Subcutaneous abdominal adipose tissue (tissue), 5 donors: ENCODE results near the gene AGAP1.

Experiments
- H3K27ac ChIP-seq: one replicate; pipeline ENCODE4 v1.7.0; 2013; ENCODE audit warnings: low read depth, mild to moderate bottlenecking, inconsistent platforms, low read length, moderate library complexity
- H3K27me3 ChIP-seq, 5 donors: one replicate each; pipeline ENCODE4 v1.7.0; 2013; ENCODE audit warnings: low read length in 5 of 5, inconsistent platforms in 1 of 5; ENCODE audit not compliant: control insufficient read depth in 5 of 5, insufficient read depth in 4 of 5
- H3K36me3 ChIP-seq, 5 donors: one replicate each; pipeline ENCODE4 v1.7.0; 2013; ENCODE audit warnings: low read length in 5 of 5; ENCODE audit not compliant: control insufficient read depth in 5 of 5, insufficient read depth in 5 of 5
- H3K4me1 ChIP-seq, 5 donors: one replicate each; pipeline ENCODE4 v1.7.0; 2013; ENCODE audit warnings: low read length in 5 of 5, mild to moderate bottlenecking in 3 of 5, moderate library complexity in 1 of 5; ENCODE audit not compliant: control insufficient read depth in 5 of 5, insufficient read depth in 5 of 5
- H3K4me3 ChIP-seq, 5 donors: one replicate each; pipeline ENCODE4 v1.7.0; 2013; ENCODE audit warnings: low read length in 5 of 5, low read depth in 1 of 5
- H3K9ac ChIP-seq, 5 donors: one replicate each; pipeline ENCODE4 v1.7.0; 2013; ENCODE audit warnings: low read length in 5 of 5, mild to moderate bottlenecking in 4 of 5, moderate library complexity in 3 of 5
- H3K9me3 ChIP-seq, 5 donors: one replicate each; pipeline ENCODE4 v1.7.0; 2013; ENCODE audit warnings: low read length in 5 of 5; ENCODE audit not compliant: control insufficient read depth in 5 of 5
- donor health status: healthy.
- donor health status: healthy.
- donor health status: healthy.
- donor health status: healthy.
- donor health status: healthy.

AGAP1 gene

GRCh38 chr2:236073246-236073645 is 579.4 kb downstream of the AGAP1 start:
- Histone ChIP-seq H3K4me3 (no peak overlapping the region), H3K27me3 (no peaks in the 10 kb centered on the region), H3K4me1 (no peaks in the 10 kb centered on the region), H3K9me3 (no peaks in the 10 kb centered on the region), H3K36me3 (peaks cover 0 to 4% (median 0%) of the 10 kb centered on the region in 5 donors), H3K27ac (no peak overlapping the region), H3K9ac (no peak overlapping the region)

- Histone ChIP-seq H3K4me1 (no peaks in the 10 kb centered on the region), H3K27me3 (no peaks in the 10 kb centered on the region), H3K4me3 (no peak overlapping the region), H3K36me3 (peaks cover 0 to 4% (median 0%) of the 10 kb centered on the region in 5 donors), H3K27ac (no peak overlapping the region), H3K9ac (no peak overlapping the region), H3K9me3 (no peaks in the 10 kb centered on the region)
These were observed 580.2 kb downstream of the AGAP1 start for GRCh38 chr2:236073867-236074655.

GRCh38 chr2:236075802-236076201 is 582.0 kb downstream of the AGAP1 start:
- Histone ChIP-seq H3K27me3 (no peaks in the 10 kb centered on the region), H3K4me3 (no peak overlapping the region), H3K9me3 (peaks cover 0 to 3% (median 0%) of the 10 kb centered on the region in 5 donors), H3K9ac (no peak overlapping the region), H3K27ac (no peak overlapping the region), H3K4me1 (no peaks in the 10 kb centered on the region), H3K36me3 (no peaks in the 10 kb centered on the region)

- Histone ChIP-seq H3K4me1 (no peaks in the 10 kb centered on the region), H3K9me3 (peaks cover 0 to 3% (median 0%) of the 10 kb centered on the region in 5 donors), H3K9ac (no peak overlapping the region), H3K27me3 (no peaks in the 10 kb centered on the region), H3K27ac (no peak overlapping the region), H3K4me3 (no peak overlapping the region), H3K36me3 (no peaks in the 10 kb centered on the region)
These were observed 584.7 kb downstream of the AGAP1 start for GRCh38 chr2:236078297-236079255.

- no peak overlapping the region for H3K27ac ChIP-seq
- no peaks in the 10 kb centered on the region for H3K36me3 ChIP-seq
- H3K27me3 ChIP-seq = no peaks in the 10 kb centered on the region
- no peak overlapping the region for H3K4me3 ChIP-seq
- peaks cover 0 to 3% (median 0%) of the 10 kb centered on the region in 5 donors for H3K9me3 ChIP-seq
- no peaks in the 10 kb centered on the region for H3K4me1 ChIP-seq
- H3K9ac ChIP-seq = no peak overlapping the region
These were observed 586.6 kb downstream of the AGAP1 start for GRCh38 chr2:236080412-236080811.

GRCh38 chr2:236081171-236081570 is 587.3 kb downstream of the AGAP1 start:
- Histone ChIP-seq H3K4me1 (no peaks in the 10 kb centered on the region), H3K27me3 (no peaks in the 10 kb centered on the region), H3K9me3 (peaks cover 0 to 3% (median 0%) of the 10 kb centered on the region in 5 donors), H3K36me3 (no peaks in the 10 kb centered on the region), H3K27ac (no peak overlapping the region), H3K9ac (no peak overlapping the region), H3K4me3 (no peak overlapping the region)

GRCh38 chr2:236082061-236082460 is 588.2 kb downstream of the AGAP1 start:
- Histone ChIP-seq H3K36me3 (no peaks in the 10 kb centered on the region), H3K27me3 (no peaks in the 10 kb centered on the region), H3K9me3 (peaks cover 0 to 3% (median 0%) of the 10 kb centered on the region in 5 donors), H3K4me3 (no peak overlapping the region), H3K27ac (no peak overlapping the region), H3K9ac (no peak overlapping the region), H3K4me1 (no peaks in the 10 kb centered on the region)

- Histone ChIP-seq H3K27ac (no peak overlapping the region), H3K36me3 (no peaks in the 10 kb centered on the region), H3K9me3 (peaks cover 0 to 3% (median 0%) of the 10 kb centered on the region in 5 donors), H3K9ac (no peak overlapping the region), H3K4me1 (no peaks in the 10 kb centered on the region), H3K27me3 (no peaks in the 10 kb centered on the region), H3K4me3 (no peak overlapping the region)
These were observed 590.1 kb downstream of the AGAP1 start for GRCh38 chr2:236083934-236084333.

GRCh38 chr2:236085211-236085610 is 591.4 kb downstream of the AGAP1 start:
- no peak overlapping the region for H3K9ac ChIP-seq
- no peaks in the 10 kb centered on the region for H3K36me3 ChIP-seq
- H3K4me3 ChIP-seq = no peak overlapping the region
- H3K27ac ChIP-seq = no peak overlapping the region
- H3K27me3 ChIP-seq = no peaks in the 10 kb centered on the region
- H3K4me1 ChIP-seq = no peaks in the 10 kb centered on the region
- H3K9me3 ChIP-seq = peaks cover 0 to 3% (median 0%) of the 10 kb centered on the region in 5 donors

- no peak overlapping the region for H3K4me3 ChIP-seq
- H3K9ac ChIP-seq = no peak overlapping the region
- H3K27ac ChIP-seq = no peak overlapping the region
- no peaks in the 10 kb centered on the region for H3K36me3 ChIP-seq
- no peaks in the 10 kb centered on the region for H3K27me3 ChIP-seq
- no peaks in the 10 kb centered on the region for H3K9me3 ChIP-seq
- no peaks in the 10 kb centered on the region for H3K4me1 ChIP-seq
These were observed 591.8 kb downstream of the AGAP1 start for GRCh38 chr2:236085647-236086046.
